ENCODE measurements around the gene INO80C. TPM values are rescaled to one million over a fixed set of nuclear protein-coding genes. Genes with fewer than 3 reads are reported as not detected.

Gene INO80C
- total RNA-seq, 1 donor from 2014 or later = 18.6 TPM

- no peak for DNase-seq (ENCODE audit: low spot score)
These were observed 15.6 kb upstream of the INO80C start for GRCh38 chr18:35513181-35513936.

- DNase-seq (ENCODE audit: low spot score) = no peak
These were observed 15.0 kb upstream of the INO80C start for GRCh38 chr18:35512761-35513160.

GRCh38 chr18:35511833-35512232 is 14.1 kb upstream of the INO80C start:
- no peak for DNase-seq (ENCODE audit: low spot score)

GRCh38 chr18:35511428-35511827 is 13.7 kb upstream of the INO80C start:
- DNase-seq (ENCODE audit: low spot score) = no peak

GRCh38 chr18:35510076-35510651 is 12.4 kb upstream of the INO80C start:
- no peak for DNase-seq (ENCODE audit: low spot score)

- no peak for DNase-seq (ENCODE audit: low spot score)
These were observed 11.1 kb upstream of the INO80C start for GRCh38 chr18:35508746-35509338.

- no peak for DNase-seq (ENCODE audit: low spot score)
These were observed 10.3 kb upstream of the INO80C start for GRCh38 chr18:35508030-35508429.

GRCh38 chr18:35507623-35508022 is 9.9 kb upstream of the INO80C start:
- DNase-seq (ENCODE audit: low spot score) = no peak

- DNase-seq (ENCODE audit: low spot score) = no peak
These were observed 9.4 kb upstream of the INO80C start for GRCh38 chr18:35507192-35507591.

GRCh38 chr18:35506024-35506712 is 8.4 kb upstream of the INO80C start:
- no peak for DNase-seq (ENCODE audit: low spot score)

GRCh38 chr18:35504996-35505395 is 7.2 kb upstream of the INO80C start:
- no peak for DNase-seq (ENCODE audit: low spot score)

GRCh38 chr18:35502052-35502451 is 4.3 kb upstream of the INO80C start:
- no peak for DNase-seq (ENCODE audit: low spot score)

GRCh38 chr18:35501369-35501768 is 3.6 kb upstream of the INO80C start:
- DNase-seq (ENCODE audit: low spot score) = no peak

GRCh38 chr18:35500113-35500512 is 2.4 kb upstream of the INO80C start:
- no peak for DNase-seq (ENCODE audit: low spot score)

- no peak for DNase-seq (ENCODE audit: low spot score)
These were observed 762 bp downstream of the INO80C start for GRCh38 chr18:35497027-35497369.

GRCh38 chr18:35495536-35496314 is 2.0 kb downstream of the INO80C start:
- no peak for DNase-seq (ENCODE audit: low spot score)

GRCh38 chr18:35494251-35495220 is 3.2 kb downstream of the INO80C start:
- DNase-seq (ENCODE audit: low spot score) = no peak

GRCh38 chr18:35491700-35492077 is 6.1 kb downstream of the INO80C start:
- no peak for DNase-seq (ENCODE audit: low spot score)

GRCh38 chr18:35490894-35491699 is 6.7 kb downstream of the INO80C start:
- DNase-seq (ENCODE audit: low spot score) = no peak
